Measurements from ENCODE around the gene R3HCC1L.

The R3HCC1L gene

DNA sequence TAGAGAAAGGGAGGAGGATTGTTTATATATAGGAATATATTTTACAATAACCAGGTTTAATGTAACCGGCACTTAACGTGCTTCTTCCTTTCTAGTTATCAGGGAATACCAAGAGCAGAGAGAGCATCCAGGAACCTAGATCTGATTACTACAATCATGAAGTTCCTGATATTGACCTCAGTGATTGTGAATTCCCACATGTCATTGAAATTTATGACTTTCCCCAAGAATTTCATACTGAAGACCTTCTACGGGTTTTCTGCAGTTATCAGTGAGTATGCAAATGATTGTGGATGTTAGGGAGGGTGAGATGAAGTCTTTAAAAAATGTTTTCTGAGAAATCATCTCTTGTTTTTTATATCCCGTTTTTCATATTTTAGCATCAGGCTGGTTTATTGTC is 97.0 kb downstream of the R3HCC1L start:
- DNase-seq (ENCODE audit: low spot score): no peak

DNA sequence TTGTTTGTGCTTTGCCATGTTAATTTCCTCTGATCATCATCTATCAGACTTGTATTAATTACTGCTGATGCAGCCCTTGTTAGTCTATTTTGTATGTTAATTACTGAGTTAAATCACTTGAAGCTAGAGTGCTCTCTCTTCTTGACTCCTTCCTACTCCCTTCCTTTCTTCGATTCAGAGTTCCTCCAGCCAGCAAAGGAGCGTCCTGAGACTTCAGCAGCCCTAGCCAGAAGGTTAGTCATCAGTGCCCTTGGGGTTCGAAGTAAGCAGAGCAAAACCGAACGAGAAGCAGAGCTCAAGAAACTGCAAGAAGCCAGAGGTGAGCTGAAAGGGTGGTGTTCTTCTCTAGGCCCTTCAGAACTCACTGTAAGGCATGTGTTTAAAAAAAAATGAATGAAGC is 101.4 kb downstream of the R3HCC1L start:
- no peak for DNase-seq (ENCODE audit: low spot score)

DNA sequence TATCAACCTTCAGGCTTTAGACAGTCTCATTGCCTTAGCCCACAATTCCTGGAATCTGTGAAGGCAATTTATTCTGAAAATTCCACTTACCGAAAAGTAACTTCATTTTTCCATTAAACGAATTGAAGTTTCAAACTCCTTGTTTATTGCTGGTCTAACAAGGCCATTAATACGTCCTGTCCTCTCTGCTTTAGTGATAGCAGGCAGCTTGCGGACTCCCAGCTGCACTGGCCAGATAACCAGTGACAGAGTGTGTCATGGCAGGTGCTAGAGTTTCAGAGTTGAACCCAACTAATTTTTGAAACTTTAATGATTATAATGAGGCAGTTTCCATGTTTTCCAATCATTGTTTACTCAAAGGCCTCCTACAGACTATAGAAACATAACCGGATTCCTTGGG is 102.4 kb downstream of the R3HCC1L start:
- DNase-seq (ENCODE audit: low spot score): no peak

DNA sequence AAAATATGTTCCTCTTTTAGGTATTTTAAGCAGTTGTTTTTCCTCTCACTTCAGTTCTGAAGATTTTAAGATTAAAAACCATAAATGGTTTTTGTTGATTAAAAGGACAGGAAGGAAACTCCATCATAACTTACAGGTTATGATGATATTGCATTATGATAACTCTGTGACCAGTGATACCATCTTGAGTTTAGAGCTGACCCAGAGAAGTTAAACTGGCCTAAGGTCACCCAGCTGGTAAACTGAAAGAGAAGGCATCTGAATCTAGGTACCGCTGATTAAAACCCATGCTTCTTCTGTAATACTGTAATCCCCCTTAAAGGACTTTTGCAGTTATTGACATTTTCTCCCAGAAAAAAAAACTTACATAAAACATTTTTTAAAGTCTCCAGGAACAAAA is 103.9 kb downstream of the R3HCC1L start:
- no peak for DNase-seq (ENCODE audit: low spot score)

DNA sequence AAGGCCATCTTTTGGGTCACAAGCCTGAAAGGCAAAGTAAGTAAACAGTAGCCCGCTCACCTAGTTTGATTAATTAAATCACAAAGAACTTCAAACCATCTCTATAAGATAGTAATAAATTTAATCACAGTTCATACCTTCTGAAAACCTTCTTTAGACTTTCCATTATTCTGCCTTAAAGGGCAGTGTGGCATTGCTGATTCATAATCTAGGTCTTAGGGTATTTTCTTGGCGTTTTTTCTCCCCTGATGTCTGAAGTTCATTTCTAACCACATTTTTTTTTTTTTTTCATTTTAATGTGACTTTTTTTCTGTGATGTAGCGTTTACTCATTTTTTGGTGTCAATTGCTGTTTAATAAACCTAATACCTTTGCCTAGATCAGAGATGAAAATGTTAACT is 106.1 kb downstream of the R3HCC1L start:
- DNase-seq (ENCODE audit: low spot score): no peak

DNA sequence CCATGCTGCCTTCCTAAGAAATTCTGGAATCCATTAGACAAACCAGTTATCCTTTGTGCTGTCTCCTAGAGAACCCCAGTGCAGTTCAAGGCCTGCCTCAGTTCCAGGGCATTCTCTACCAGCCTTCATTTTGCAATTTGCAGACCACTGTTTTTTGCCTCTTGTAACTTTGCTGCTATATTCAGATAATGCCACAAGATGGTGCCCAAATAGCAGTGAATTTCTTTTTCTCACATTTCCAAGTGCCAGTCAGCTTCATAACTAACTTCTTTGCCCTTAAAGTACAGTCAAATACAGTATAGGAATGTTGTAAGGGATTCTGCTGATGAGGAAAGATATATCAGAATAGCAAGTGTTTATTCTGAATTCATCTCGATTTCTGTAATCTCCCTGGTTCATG is 108.4 kb downstream of the R3HCC1L start:
- DNase-seq (ENCODE audit: low spot score): no peak

DNA sequence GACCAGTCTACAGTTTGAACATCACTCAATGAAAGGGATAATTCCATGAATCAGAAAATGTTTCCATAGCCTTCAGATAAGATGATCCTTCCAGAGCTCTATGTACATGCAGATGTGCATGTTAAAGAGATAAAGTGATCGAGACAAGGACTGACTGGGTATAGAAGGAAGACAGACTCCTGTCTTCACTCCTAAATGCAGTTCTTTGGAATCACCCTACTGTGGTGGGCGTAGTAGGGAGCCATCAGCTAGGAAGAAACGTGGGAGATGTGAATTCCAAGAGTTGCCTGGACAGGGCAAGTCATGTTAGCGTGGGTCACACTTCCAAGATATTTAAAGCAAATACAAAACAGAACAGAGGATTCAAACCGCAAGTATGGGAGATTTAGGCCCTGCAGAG is 109.7 kb downstream of the R3HCC1L start:
- DNase-seq (ENCODE audit: low spot score): no peak

DNA sequence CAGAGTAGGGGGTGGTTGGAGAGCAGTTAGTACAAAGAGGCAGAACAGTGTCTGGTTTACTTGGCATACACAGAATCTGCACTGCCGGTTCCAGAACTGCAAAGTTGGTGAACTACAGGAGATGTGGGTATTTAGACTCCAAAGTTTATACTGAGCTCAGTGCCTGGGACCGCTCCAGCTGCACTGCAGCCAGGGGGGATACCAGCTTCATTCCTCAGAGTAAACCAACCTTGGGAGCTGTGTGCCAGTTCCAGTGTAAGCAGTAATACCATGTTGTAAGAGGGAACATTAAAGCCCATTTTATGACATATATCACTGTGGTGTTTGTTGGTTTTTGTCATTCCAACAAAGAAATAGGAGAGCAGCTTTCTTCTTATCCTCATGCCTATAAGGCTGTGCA is 110.1 kb downstream of the R3HCC1L start:
- DNase-seq (ENCODE audit: low spot score): no peak

DNA sequence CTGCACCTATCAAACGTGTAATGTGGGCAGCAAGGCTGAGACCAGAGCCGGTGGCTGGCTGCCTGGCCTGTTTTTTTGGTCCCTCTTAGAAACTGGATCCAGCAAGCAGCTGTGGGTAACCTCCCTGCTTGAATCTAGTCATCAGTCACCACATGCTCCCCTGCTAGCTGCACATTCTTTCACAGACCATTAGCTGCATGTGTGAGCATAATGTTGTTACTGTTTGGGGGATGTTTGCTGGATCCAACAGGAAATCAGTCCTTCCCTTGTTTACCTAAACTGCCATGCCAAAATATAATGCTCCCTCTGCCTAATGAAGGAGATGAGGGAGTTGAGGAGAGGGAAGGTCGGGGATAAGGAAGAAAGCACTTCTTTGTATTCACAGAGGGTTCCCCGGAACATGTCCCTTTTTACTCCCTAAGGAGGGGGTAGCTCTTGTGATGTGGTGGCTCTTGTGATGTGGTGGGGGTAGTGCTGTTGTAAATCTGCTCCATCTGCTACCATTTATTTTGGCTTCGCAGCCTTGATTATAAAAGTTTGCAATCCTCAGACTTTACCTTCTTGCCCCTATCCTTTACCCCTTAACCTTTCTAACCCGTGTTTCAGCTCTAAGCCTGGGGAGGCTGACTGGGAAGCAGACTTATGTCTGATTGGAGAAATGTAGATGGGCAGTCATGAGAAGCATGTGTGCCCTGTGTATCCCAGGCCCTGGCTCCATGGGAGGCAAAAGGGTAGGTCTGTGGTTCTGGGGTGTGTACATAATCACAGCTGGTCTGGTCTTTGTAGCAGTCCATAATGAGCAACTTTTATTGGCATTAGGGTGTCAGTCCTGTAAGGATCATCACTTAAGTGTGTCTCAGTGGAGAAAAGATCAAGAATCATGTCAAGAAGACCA is 112.7 kb downstream of the R3HCC1L start:
- DNase-seq (ENCODE audit: low spot score): no peak

DNA sequence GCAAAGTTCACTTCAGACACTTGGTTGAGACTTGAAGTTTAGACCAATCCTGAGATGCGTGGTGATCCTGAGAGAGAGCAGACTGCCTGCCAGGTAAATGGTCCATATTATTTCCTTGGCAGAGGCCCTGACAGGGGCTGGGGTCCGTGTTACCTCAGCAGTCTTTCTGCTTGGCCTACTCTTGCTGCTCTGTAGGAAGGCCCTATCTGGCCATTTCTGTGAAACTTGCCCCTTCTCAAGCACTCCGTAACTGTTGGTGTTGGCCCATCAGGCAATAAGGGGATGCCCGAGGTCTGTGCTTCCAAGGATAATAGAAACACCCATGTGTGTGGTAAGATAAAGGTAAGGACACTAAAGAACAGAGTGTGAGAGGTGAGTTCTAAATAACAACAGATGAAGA is 113.6 kb downstream of the R3HCC1L start:
- no peak for DNase-seq (ENCODE audit: low spot score)

DNA sequence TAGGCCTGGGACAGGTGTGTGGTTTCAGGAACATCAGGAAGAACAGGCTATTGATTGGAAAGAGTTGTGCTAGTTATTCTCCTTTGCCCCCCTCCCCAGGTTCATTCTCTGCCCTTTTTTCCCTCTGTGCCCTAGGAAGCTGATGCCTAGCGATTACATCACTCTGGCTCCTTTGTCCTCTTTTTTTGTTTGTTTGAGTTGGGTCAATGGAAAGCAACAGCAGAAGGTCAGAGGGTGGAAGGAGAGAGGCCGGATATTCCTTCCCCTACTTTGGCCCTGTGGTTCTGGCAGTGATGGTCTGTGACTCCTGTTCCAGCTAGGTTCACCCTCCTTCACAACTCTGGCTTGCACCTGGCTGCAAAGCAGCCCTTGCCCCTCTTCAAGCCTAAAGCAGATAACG is 114.7 kb downstream of the R3HCC1L start:
- no peak for DNase-seq (ENCODE audit: low spot score)

DNA sequence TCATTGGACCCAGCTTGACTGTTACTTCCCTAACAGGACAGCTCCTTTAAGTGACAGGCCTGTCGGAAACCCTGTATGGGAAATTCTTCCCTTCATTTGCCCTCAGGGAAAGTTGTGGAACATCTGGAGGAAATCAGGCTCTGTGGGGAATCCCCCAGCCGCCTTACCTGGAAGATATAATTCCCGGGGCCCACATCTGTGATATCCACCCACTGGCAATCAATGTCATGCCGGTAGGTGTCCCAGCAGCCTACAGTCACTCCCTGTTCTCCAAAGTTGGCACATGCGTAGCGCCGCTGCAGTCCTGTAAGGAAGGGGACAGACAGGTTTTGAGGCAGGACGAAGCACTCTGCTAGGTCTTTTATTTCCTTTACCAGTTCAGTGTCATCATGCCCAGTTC is 116.9 kb downstream of the R3HCC1L start:
- no peak for DNase-seq (ENCODE audit: low spot score)

DNA sequence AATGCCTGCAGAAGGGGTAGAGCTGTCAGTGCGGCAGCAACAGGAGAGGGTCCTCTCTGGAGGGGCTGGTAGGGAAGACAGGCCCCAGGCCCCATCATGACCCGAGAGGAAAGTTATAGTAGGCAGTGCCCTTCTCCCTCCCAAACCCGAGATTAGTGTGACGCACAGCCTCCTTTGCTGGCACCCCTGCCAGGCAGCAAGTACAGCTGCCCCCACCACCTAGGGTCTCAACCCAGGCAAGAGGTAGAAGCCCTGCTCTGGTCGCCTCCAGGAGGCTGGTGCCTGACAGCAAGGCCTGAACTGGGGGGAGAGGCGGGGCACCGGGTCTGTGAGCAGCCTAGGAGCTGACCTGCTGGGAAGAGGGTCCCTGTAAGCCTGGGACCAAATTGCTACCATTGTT is 118.0 kb downstream of the R3HCC1L start:
- no peak for DNase-seq (ENCODE audit: low spot score)

DNA sequence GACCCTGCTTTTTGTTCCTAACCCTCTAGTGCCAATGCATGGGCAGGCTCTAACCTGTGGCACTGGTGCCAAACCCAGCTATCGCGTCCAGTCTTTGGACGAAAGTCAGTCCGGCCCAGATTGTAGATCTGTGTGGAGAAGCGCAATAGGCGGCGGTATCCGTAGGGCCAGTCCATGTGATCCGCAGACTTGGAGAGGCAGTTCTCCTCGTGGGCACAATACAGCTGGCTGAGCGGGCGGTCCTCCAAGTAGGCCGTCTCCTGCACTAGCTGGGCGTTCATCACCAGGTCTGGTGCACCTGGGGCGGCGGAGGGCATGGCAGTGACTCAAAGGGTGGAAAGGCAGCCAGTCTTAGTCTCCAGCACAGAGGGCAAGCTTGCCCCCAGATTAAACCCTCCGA is 119.0 kb downstream of the R3HCC1L start:
- DNase-seq (ENCODE audit: low spot score): no peak

DNA sequence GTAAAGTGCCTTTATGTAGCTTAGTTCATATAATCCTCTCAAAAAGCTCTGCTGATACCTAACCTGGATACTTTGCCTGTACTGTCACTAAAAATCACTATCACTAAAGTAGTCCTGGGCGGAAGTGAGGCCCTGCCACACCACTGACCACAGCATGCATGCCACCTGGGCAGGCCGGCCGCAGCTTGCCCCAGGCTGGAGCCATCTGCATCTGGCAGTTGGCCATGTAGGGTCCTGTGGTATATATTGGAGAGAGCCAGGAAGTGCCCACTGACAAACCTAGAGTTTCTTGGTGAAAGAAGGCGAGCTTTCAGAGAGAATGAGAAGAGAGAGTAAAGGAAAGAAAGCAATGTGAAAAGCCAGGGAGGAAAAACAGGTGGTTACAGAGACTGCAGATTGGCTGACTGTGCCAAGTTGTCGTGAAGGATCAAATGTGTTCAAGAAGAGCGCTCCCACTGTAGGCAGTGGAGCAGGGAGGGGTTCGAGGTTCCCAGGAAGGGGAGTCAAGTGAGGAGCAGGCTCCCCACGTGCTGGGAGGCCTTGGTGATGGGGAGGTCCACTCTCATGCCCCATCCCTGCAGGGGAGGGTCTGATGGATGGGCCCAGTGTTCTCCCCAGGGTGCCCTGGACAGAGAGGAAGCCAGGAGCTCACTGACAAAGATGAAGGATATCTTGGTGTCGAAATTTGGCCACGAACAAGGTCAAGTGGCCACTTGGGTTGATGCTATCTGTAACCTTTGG is 119.9 kb downstream of the R3HCC1L start:
- DNase-seq (ENCODE audit: low spot score): no peak

DNA sequence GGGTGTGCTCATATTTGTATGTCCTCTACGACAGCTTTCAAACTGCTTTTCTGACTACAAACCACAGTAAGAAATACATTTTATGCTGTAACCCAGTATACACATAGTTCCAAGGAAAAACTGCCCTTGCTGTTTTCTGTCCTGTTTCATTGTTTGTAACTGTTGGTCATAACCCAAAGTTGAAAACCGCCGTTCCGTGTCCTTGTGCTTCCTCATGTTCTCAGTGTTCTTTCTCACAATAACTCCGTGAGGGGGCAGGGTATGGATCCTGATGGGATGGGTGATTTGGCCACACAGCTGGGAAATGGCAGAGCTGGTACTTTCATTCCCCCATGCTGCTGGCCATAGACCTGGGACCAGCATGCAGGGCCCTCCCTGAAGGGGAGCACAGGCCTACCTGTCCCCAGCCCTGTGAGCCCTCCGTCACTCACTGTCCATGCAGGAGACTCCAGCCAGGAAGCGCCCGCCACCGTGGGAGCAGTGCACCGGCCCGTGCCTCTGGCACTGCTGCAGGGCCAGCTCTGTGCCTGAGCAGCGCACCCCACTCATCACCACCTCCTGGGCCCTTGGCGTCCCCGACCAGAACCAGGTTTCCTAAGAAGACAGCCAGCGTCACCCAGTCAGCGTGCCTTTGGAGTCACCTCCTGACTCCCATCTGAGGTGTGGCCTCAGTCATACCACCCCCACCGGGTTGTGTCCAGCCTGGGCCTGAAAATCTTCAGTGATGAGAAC is 120.9 kb downstream of the R3HCC1L start:
- no peak for DNase-seq (ENCODE audit: low spot score)

DNA sequence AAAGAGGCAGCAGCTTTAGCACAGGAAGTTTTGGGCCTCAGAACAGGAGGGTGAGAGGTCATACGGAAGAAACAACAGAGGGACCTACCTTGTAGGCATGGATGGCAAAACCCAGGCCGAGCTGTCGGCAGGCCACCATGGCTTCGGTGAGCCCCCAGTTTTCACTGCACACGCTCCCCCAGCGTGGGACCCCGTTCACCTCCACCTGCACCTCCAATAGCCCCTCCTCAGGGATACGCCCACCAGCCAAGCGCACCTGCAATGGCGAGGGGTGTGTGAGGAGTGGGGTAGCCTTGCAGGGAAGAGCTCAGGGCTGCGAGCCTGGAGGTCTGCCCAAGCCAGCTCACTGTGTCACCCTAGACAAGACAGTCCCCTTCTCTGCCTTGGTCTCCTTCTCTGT is 122.2 kb downstream of the R3HCC1L start:
- DNase-seq (ENCODE audit: low spot score): no peak

DNA sequence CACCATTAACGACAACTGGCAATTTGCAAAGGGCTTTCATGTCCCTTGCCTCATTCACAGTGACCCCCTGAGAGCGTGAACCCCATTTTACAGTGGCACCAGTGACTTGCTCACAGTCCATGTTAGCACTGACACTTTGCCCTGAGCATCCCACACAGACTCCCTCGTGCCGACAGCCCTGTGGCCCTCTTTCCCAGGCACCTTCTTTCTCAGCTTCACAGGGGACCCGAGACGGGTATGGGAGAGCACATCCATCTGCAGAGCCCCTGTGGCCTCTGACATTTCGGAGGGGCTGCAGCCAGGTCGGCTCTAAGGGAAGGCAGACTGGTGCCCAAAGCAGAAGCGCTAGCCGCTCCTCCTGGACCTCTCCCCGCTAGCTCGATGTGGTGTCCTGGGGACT is 122.7 kb downstream of the R3HCC1L start:
- no peak for DNase-seq (ENCODE audit: low spot score)

DNA sequence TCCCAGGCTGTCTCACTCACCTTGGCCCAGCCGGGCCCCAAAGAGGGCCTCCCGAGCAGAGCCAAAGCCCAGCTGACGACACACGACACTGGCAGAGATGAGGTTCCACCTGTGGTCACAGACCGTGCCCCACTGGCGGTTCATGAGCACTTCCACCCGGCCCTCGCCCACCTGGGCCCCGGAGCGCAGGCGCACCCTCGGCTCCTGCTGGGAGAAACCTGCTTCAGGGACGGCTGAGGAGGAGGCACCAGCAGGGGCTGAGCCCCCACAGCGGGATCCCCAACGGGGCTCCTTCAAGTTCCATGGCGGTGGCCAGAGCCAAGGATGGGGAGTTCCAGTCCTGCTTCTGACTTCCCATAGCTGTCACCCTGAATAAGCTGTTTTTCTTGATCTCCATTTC is 123.5 kb downstream of the R3HCC1L start:
- no peak for DNase-seq (ENCODE audit: low spot score)

DNA sequence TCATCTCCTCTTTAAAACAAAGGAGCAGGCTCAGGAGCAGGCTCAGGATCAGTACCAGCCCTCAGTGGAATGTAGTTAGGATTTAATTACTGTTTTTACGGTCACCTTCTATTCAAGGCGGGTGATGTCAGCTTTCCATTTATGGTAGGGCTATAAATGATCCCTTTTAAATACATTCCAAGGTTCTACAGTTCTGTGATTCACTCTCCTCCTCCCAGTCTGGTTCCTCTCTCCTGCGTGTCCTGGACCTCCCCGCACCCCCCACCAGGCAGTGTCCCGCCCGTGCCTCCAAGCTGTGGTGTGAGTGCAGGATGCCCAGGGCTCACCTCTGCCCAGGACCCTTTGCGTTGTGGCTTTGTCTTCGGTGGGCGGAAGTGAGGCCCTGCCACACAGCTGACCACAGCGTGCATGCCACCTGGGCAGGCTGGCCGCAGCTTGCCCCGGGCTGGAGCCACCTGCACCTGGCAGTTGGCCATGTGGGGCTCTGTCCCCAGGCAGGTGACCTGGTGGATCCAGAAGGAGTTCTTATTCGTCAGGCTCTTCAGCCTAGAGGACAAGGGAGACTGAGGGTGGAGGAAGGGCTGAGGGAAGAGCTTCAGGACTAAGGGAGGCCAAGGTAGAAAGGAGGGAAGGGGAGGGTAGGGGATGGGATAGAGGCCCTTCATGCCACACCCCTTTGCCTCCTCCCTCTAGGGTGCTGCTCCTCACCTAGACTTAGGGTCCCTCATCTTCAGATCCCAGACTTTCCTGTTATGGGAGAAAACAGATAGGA is 124.4 kb downstream of the R3HCC1L start:
- no peak for DNase-seq (ENCODE audit: low spot score)

DNA sequence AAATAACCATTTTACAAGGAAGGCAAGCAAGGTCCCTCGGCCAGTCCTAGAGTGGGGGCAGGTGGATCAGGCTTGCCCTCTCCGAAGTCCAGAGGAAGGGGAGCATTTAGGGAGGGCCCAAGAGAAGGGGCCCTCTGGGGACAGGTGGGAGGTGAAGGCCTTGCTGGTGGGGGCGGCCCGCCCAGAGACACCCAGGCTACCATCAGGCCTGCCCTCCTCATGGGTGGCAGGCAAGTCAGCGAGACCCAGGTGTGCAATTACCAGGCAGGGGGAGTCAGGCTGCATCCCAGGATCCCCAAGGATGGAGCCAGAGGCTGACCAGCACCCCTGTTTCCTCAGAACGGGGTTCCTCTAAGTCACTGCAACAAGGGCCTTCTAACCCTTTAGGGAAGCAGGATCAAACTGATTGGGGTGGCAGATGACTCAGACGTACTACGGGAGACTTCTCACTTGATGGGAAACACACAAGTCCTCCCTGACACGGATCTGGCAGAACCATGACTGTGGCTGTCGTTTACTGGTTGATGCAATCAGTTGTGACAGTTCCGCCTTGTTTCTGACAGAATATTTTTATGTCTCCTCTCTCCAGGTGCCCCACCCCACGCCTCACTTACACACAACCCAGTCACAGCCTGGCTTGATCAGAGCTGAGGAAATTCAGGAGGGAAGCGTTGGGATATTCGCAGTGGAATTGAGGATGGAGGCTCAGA is 125.3 kb downstream of the R3HCC1L start:
- DNase-seq (ENCODE audit: low spot score): no peak

Measured in CD4-positive, alpha-beta T cell treated with Interleukin-15 for 4 hours (primary cell).